ENCODE measurements around the gene LACC1. TPM values are rescaled to one million over a fixed set of nuclear protein-coding genes. Genes with fewer than 3 reads are reported as not detected.

LACC1 gene
- total RNA-seq, 1 experiment from 2014 or later: 4.1 TPM

- peak; percentile 73 for DNase-seq (ENCODE audit: low read depth)
Observed at GRCh38 chr13:43942286-43942685, 62.6 kb downstream of the LACC1 start.

Other genes with a start within 250 kb of the LACC1 start
- gene ENOX1, start 92.9 kb upstream of the LACC1 start, total RNA-seq (2014; rRNA removed; shearing (Covaris generic)): 2.8 and 3.2 TPM in 2 replicates
- gene CCDC122, start 164 bp upstream of the LACC1 start, total RNA-seq (2014; rRNA removed; shearing (Covaris generic)): 4.1 and 6.1 TPM in 2 replicates

Measured in HT1080 (cell line).